ENCODE data around the gene KCNH8.

GRCh38 chr3:19267040-19267439, 118.7 kb downstream of the KCNH8 start:
- TF ChIP-seq POLR2A (IDR thresholded peaks at IDR 0.05), result no peak
- TF ChIP-seq CTCF (IDR thresholded peaks at IDR 0.05), result no peak

All from right lobe of liver (tissue), 4 donors.